Sigmoid colon (tissue), 7 donors: ENCODE results near the gene YIPF2. TPM values are rescaled to one million over a fixed set of nuclear protein-coding genes. Genes with fewer than 3 reads are reported as not detected.

Experiments used
- DNase-seq: peaks from one replicate; pipeline ENCODE4 v3.0.0-alpha.2; 2019
- H3K27ac ChIP-seq, 4 donors: fragments of 200-600 bp; sonication (generic); one replicate each; pipeline ENCODE4 v1.5.1; 2016 to 2019; ENCODE audit warnings: mild to moderate bottlenecking in 1 of 4
- H3K27me3 ChIP-seq, 3 donors: fragments of 200-600 bp; sonication (generic); one replicate each; pipeline ENCODE4 v1.5.1; 2019; ENCODE audit warnings: mild to moderate bottlenecking in 1 of 3
- H3K36me3 ChIP-seq, 4 donors: fragments of 200-600 bp; sonication (generic); one replicate each; pipeline ENCODE4 v1.5.1; 2016 to 2019
- H3K4me1 ChIP-seq, 4 donors: fragments of 200-600 bp; sonication (generic); one replicate each; pipeline ENCODE4 v1.5.1; 2017 to 2019
- H3K4me3 ChIP-seq, 4 donors: fragments of 200-600 bp; sonication (generic); one replicate each; pipeline ENCODE4 v1.5.1; 2017 to 2019; ENCODE audit warnings: mild to moderate bottlenecking in 2 of 4, moderate library complexity in 1 of 4
- H3K9me3 ChIP-seq, 4 donors: fragments of 200-600 bp in 3 of 4; sonication (generic) in 3 of 4; one replicate each; pipeline versions ENCODE4 v1.5.1 to v1.6.1; 2013 to 2019
- CTCF ChIP-seq, 4 experiments: fragments of 450-650 bp in 3 of 4; fragments of 200-600 bp in 1 of 4; IDR thresholded peaks; one replicate each; pipeline ENCODE4 v1.5.1; 2016 to 2019; ENCODE audit warnings: antibody characterized with exemption in 4 of 4, mild to moderate bottlenecking in 3 of 4, moderate library complexity in 2 of 4
- EP300 ChIP-seq, 4 donors: sonication (generic); formaldehyde crosslinking; IDR thresholded peaks; one replicate each; pipeline ENCODE4 v1.6.1; 2017; ENCODE audit warnings: antibody characterized with exemption in 4 of 4
- POLR2A ChIP-seq, 2 donors: fragments of 450-650 bp; IDR thresholded peaks; one replicate each; pipeline ENCODE4 v1.6.1; 2016; ENCODE audit warnings: antibody characterized with exemption in 2 of 2, mild to moderate bottlenecking in 2 of 2, moderate library complexity in 2 of 2
- POLR2AphosphoS5 ChIP-seq, 4 donors: sonication (generic); formaldehyde crosslinking; IDR thresholded peaks; one replicate each; pipeline ENCODE4 v1.6.1; 2017; ENCODE audit warnings: antibody characterized with exemption in 4 of 4
- WGBS, 2 donors: extraction: QIAGEN DNeasy Blood & Tissue Kit; methylation state at CpG; one replicate each; pipeline ENCODE4 v1.1.7; 2013; 5-methylcytosine and 5-hydroxymethylcytosine counted together
- intact Hi-C: fragments of 100-400 bp; cut with DNase I; formaldehyde crosslinking; loops from one replicate; pipeline ENCODE4 v1.15.1; 2023
- polyA plus RNA-seq, 3 donors: library from polyadenylated mRNA; stranded (reverse); fragments of 200-250 nt; gene quantifications; one replicate each; pipeline ENCODE4 v1.2.3, GENCODE V29; 2013
- total RNA-seq, 4 donors: library from RNA; depleted of rRNA; stranded (reverse); fragments of >200 nt; gene quantifications; one replicate each; pipeline ENCODE4 v1.1.0, GENCODE V29; 2016
- donor health status: healthy with polysubstance abuse.
- donor health status: Bipolar disorder and iron deficiency.
- donor health status: healthy.

YIPF2 gene
- total and polyA plus RNA-seq, 7 donors, result 19.4 to 61.3 (median 27.7) TPM

- DNase-seq, result no peak
- WGBS, 2 donors, result 86 to 90% methylated on average over 13 of the region's 13 CpGs
- intact Hi-C loops, result no loop called here
- no peak for TF ChIP-seq EP300 (IDR thresholded peaks at IDR 0.05)
- TF ChIP-seq POLR2AphosphoS5 (IDR thresholded peaks at IDR 0.05), result no peak
- TF ChIP-seq CTCF (IDR thresholded peaks at IDR 0.05), result no peak
- TF ChIP-seq POLR2A (IDR thresholded peaks at IDR 0.05), result no peak
- H3K9me3 ChIP-seq, result no peaks in the 10 kb centered on the region
- no peaks in the 10 kb centered on the region for H3K27me3 ChIP-seq
- peaks cover 3 to 55% (median 22%) of the 10 kb centered on the region in 4 donors for H3K36me3 ChIP-seq
- peaks cover 0 to 20% (median 15%) of the 10 kb centered on the region in 4 donors for H3K4me1 ChIP-seq
- no peak overlapping the region for H3K4me3 ChIP-seq
- no peak overlapping the region for H3K27ac ChIP-seq
Observed at GRCh38 chr19:10924597-10924996, 3.8 kb downstream of the YIPF2 start.

GRCh38 chr19:10923260-10924112, 5.0 kb downstream of the YIPF2 start:
- TF ChIP-seq EP300 (IDR thresholded peaks at IDR 0.05) (no peak), POLR2A (IDR thresholded peaks at IDR 0.05) (no peak), CTCF (IDR thresholded peaks at IDR 0.05) (no peak), POLR2AphosphoS5 (IDR thresholded peaks at IDR 0.05) (no peak)
- H3K4me1 ChIP-seq, result peaks cover 0 to 13% (median 11%) of the 10 kb centered on the region in 4 donors
- intact Hi-C loops, result no loop called here
- no peak overlapping the region for H3K4me3 ChIP-seq
- peaks cover 14 to 66% (median 28%) of the 10 kb centered on the region in 4 donors for H3K36me3 ChIP-seq
- no peaks in the 10 kb centered on the region for H3K9me3 ChIP-seq
- H3K27ac ChIP-seq, result no peak overlapping the region
- 92 to 94% methylated on average over 29 of the region's 29 CpGs for WGBS, 2 donors
- no peaks in the 10 kb centered on the region for H3K27me3 ChIP-seq
- no peak for DNase-seq

GRCh38 chr19:10922638-10923014, 5.8 kb downstream of the YIPF2 start:
- H3K4me1 ChIP-seq, result peaks cover 0 to 7% (median 5%) of the 10 kb centered on the region in 4 donors
- no peak overlapping the region for H3K27ac ChIP-seq
- 90 to 91% methylated on average over 13 of the region's 13 CpGs for WGBS, 2 donors
- peaks cover 15 to 73% (median 32%) of the 10 kb centered on the region in 4 donors for H3K36me3 ChIP-seq
- no peak for DNase-seq
- no peaks in the 10 kb centered on the region for H3K27me3 ChIP-seq
- TF ChIP-seq CTCF (IDR thresholded peaks at IDR 0.05) (no peak), POLR2A (IDR thresholded peaks at IDR 0.05) (no peak), POLR2AphosphoS5 (IDR thresholded peaks at IDR 0.05) (no peak), EP300 (IDR thresholded peaks at IDR 0.05) (no peak)
- H3K9me3 ChIP-seq, result no peaks in the 10 kb centered on the region
- intact Hi-C loops, result no loop called here
- H3K4me3 ChIP-seq, result no peak overlapping the region

- H3K36me3 ChIP-seq, result peaks cover 15 to 73% (median 32%) of the 10 kb centered on the region in 4 donors
- no peaks in the 10 kb centered on the region for H3K9me3 ChIP-seq
- TF ChIP-seq EP300 (IDR thresholded peaks at IDR 0.05), result no peak
- TF ChIP-seq POLR2AphosphoS5 (IDR thresholded peaks at IDR 0.05), result no peak
- no peak for TF ChIP-seq CTCF (IDR thresholded peaks at IDR 0.05)
- no peak for TF ChIP-seq POLR2A (IDR thresholded peaks at IDR 0.05)
- DNase-seq, result no peak
- no peak overlapping the region for H3K4me3 ChIP-seq
- no peaks in the 10 kb centered on the region for H3K27me3 ChIP-seq
- intact Hi-C loops, result no loop called here
- H3K27ac ChIP-seq, result no peak overlapping the region
- WGBS, 2 donors, result 79 to 82% methylated on average over 33 of the region's 33 CpGs
- H3K4me1 ChIP-seq, result peaks cover 0 to 1% (median under 1%) of the 10 kb centered on the region in 4 donors
Observed at GRCh38 chr19:10921910-10922637, 6.4 kb downstream of the YIPF2 start.
